ENCODE results near the gene PDGFA.

GRCh38 chr7:467856-468545 is 51.6 kb downstream of the PDGFA start:
- TF ChIP-seq ZNF274 (IDR thresholded peaks at IDR 0.05; ENCODE audit: low read depth, low read length) (no peak), YY1 (IDR thresholded peaks at IDR 0.05; ENCODE audit: insufficient read depth, insufficient read length) (no peak), SUZ12 (IDR thresholded peaks at IDR 0.05; ENCODE audit: extremely low read depth, insufficient read depth, insufficient read length) (no peak)

All from NT2/D1 (cell line).